Neuronal stem cell (in vitro differentiated cells): ENCODE data around the gene CASK.

ENCODE experiments used
- DNase-seq: peaks from one replicate; pipeline ENCODE4 v3.0.0-alpha.2; 2013; ENCODE audit warnings: low spot score
- H2AFZ ChIP-seq: one replicate; pipeline ENCODE4 v1.6.1; 2013; ENCODE audit warnings: mild to moderate bottlenecking, low read length, inconsistent platforms
- H2AK5ac ChIP-seq: 2 replicates; pipeline ENCODE4 v1.6.1; 2013; ENCODE audit warnings: low read depth, mild to moderate bottlenecking, inconsistent platforms, low read length, moderate library complexity, mixed read lengths
- H2BK120ac ChIP-seq: 2 replicates; pipeline ENCODE4 v1.6.1; 2013; ENCODE audit warnings: low read depth, mild to moderate bottlenecking, inconsistent platforms, low read length, moderate library complexity, mixed read lengths
- H2BK12ac ChIP-seq: one replicate; pipeline ENCODE4 v1.6.1; 2013; ENCODE audit warnings: low read length, inconsistent platforms
- H2BK15ac ChIP-seq: 2 replicates; pipeline ENCODE4 v1.6.1; 2013; ENCODE audit warnings: mild to moderate bottlenecking, low read length, inconsistent platforms, mixed read lengths
- H2BK5ac ChIP-seq: one replicate; pipeline ENCODE4 v1.6.1; 2013; ENCODE audit warnings: inconsistent platforms, mild to moderate bottlenecking, low read length, moderate library complexity
- H3K14ac ChIP-seq: one replicate; pipeline ENCODE4 v1.6.1; 2013; ENCODE audit warnings: low read length, inconsistent platforms
- H3K18ac ChIP-seq: 2 replicates; pipeline ENCODE4 v1.6.1; 2013; ENCODE audit warnings: low read length, inconsistent platforms
- H3K23ac ChIP-seq: 2 replicates; pipeline ENCODE4 v1.6.1; 2013; ENCODE audit warnings: low read depth, mild to moderate bottlenecking, mixed read lengths, low read length, inconsistent platforms; ENCODE audit not compliant: poor library complexity
- H3K27ac ChIP-seq: replicated peaks from 3 replicates; pipeline ENCODE4 v1.5.1; 2013; ENCODE audit warnings: low read length, inconsistent platforms
- H3K27me3 ChIP-seq, 3 experiments: 2 replicates each; pipeline ENCODE4 v1.6.1; 2013; ENCODE audit warnings: low read length in 3 of 3, mild to moderate bottlenecking in 2 of 3, inconsistent platforms in 1 of 3, low read depth in 1 of 3, mixed read lengths in 1 of 3, moderate library complexity in 1 of 3; ENCODE audit not compliant: control insufficient read depth in 3 of 3, insufficient read depth in 3 of 3
- H3K36me3 ChIP-seq, 2 donors: replicated peaks in 1 of 2; 2 replicates each; pipeline ENCODE4 v1.6.1; 2013; ENCODE audit warnings: low read length in 2 of 2; ENCODE audit not compliant: control insufficient read depth in 2 of 2, insufficient read depth in 2 of 2
- H3K4ac ChIP-seq: 2 replicates; pipeline ENCODE4 v1.6.1; 2013; ENCODE audit warnings: inconsistent platforms, mild to moderate bottlenecking, low read length, moderate library complexity
- H3K4me1 ChIP-seq, 2 donors: 1 replicate in 1 of 2; 2 replicates in 1 of 2; pipeline ENCODE4 v1.6.1; 2013; ENCODE audit warnings: low read length in 2 of 2, low read depth in 1 of 2; ENCODE audit not compliant: control insufficient read depth in 2 of 2, insufficient read depth in 1 of 2
- H3K4me2 ChIP-seq: one replicate; pipeline ENCODE4 v1.6.1; 2013; ENCODE audit warnings: mild to moderate bottlenecking, low read length, inconsistent platforms; ENCODE audit not compliant: insufficient read depth, poor library complexity, severe bottlenecking
- H3K4me3 ChIP-seq, 2 donors: 2 replicates each; pipeline ENCODE4 v1.5.1; 2013; ENCODE audit warnings: low read length in 2 of 2, mild to moderate bottlenecking in 2 of 2, inconsistent platforms in 1 of 2, moderate library complexity in 1 of 2
- H3K79me1 ChIP-seq: one replicate; pipeline ENCODE4 v1.6.1; 2013; ENCODE audit warnings: low read depth, mild to moderate bottlenecking, inconsistent platforms, low read length, moderate library complexity
- H3K9ac ChIP-seq: one replicate; pipeline ENCODE4 v1.6.1; 2013; ENCODE audit warnings: mild to moderate bottlenecking, low read depth, low read length, inconsistent platforms; ENCODE audit not compliant: poor library complexity
- H3K9me3 ChIP-seq, 2 donors: replicated peaks in 1 of 2; 2 replicates each; pipeline versions ENCODE3 to v1.6.1; 2013; ENCODE audit warnings: low read length in 2 of 2, mild to moderate bottlenecking in 2 of 2, inconsistent platforms in 1 of 2, low read depth in 1 of 2, mixed read lengths in 1 of 2, moderate library complexity in 1 of 2; ENCODE audit not compliant: control insufficient read depth in 2 of 2, insufficient read depth in 1 of 2
- H4K8ac ChIP-seq: one replicate; pipeline ENCODE4 v1.6.1; 2013; ENCODE audit warnings: low read depth, mild to moderate bottlenecking, inconsistent platforms, low read length, moderate library complexity
- H4K91ac ChIP-seq: one replicate; pipeline ENCODE4 v1.6.1; 2013; ENCODE audit warnings: low read length, low read depth, mild to moderate bottlenecking, inconsistent platforms; ENCODE audit not compliant: poor library complexity
- WGBS, 2 donors: extraction: QIAGEN DNeasy Blood & Tissue Kit; methylation state at CpG; one replicate each; pipeline ENCODE4 v1.1.7; 2013; ENCODE audit warnings: missing lambda C conversion rate in 2 of 2, mixed read lengths in 1 of 2; ENCODE audit not compliant: insufficient read length in 2 of 2, insufficient replicate concordance in 1 of 2; ENCODE audit errors: extremely low coverage in 2 of 2; 5-methylcytosine and 5-hydroxymethylcytosine counted together

Gene CASK

GRCh38 chrX:41779941-41780340 lies 143.4 kb downstream of the CASK start:
- Histone ChIP-seq H3K36me3 (peaks cover 0 to 5% of the 10 kb centered on the region in 2 donors), H3K4ac (no peak overlapping the region), H3K18ac (no peak overlapping the region), H4K8ac (no peak overlapping the region), H3K23ac (no peak overlapping the region), H3K4me3 (no peak overlapping the region), H3K9me3 (no peaks in the 10 kb centered on the region), H3K4me2 (no peak overlapping the region), H4K91ac (no peak overlapping the region), H3K4me1 (peaks cover 0 to 2% of the 10 kb centered on the region in 2 donors), H2BK120ac (no peak overlapping the region), H2AFZ (no peak overlapping the region), H2AK5ac (no peak overlapping the region), H3K14ac (no peak overlapping the region), H2BK15ac (no peak overlapping the region), H2BK5ac (no peak overlapping the region), H2BK12ac (no peak overlapping the region), H3K27ac (no peak overlapping the region), H3K9ac (no peak overlapping the region), H3K79me1 (no peaks in the 10 kb centered on the region), H3K27me3 (no peaks in the 10 kb centered on the region)
- no peak for DNase-seq
- no CpG with 5 or more reads among the region's 3 CpGs for WGBS, 2 donors

- no peak overlapping the region for H2BK15ac ChIP-seq
- no peak overlapping the region for H3K14ac ChIP-seq
- no peaks in the 10 kb centered on the region for H3K9me3 ChIP-seq
- no peak overlapping the region for H2BK120ac ChIP-seq
- no peak overlapping the region for H4K8ac ChIP-seq
- H3K27me3 ChIP-seq: no peaks in the 10 kb centered on the region
- no peak overlapping the region for H3K23ac ChIP-seq
- no peak overlapping the region for H2AFZ ChIP-seq
- WGBS, 2 donors: no CpG with 5 or more reads among the region's 1 CpG
- no peak overlapping the region for H3K4me3 ChIP-seq
- no peaks in the 10 kb centered on the region for H3K79me1 ChIP-seq
- H2AK5ac ChIP-seq: no peak overlapping the region
- no peak overlapping the region for H2BK5ac ChIP-seq
- H4K91ac ChIP-seq: no peak overlapping the region
- H3K36me3 ChIP-seq: peaks cover 0 to 5% of the 10 kb centered on the region in 2 donors
- H3K9ac ChIP-seq: no peak overlapping the region
- no peak overlapping the region for H3K18ac ChIP-seq
- H3K4me1 ChIP-seq: peaks cover 0 to 2% of the 10 kb centered on the region in 2 donors
- no peak overlapping the region for H3K4ac ChIP-seq
- no peak overlapping the region for H3K27ac ChIP-seq
- no peak overlapping the region for H3K4me2 ChIP-seq
- no peak for DNase-seq
- no peak overlapping the region for H2BK12ac ChIP-seq
Measured at GRCh38 chrX:41779030-41779564, 144.3 kb downstream of the CASK start.

GRCh38 chrX:41761702-41762101 lies 161.7 kb downstream of the CASK start:
- Histone ChIP-seq H3K27me3 (no peaks in the 10 kb centered on the region), H3K4me3 (no peak overlapping the region), H3K4ac (no peak overlapping the region), H2BK120ac (no peak overlapping the region), H2AK5ac (no peak overlapping the region), H3K36me3 (no peaks in the 10 kb centered on the region), H3K79me1 (no peaks in the 10 kb centered on the region), H3K9ac (no peak overlapping the region), H4K91ac (no peak overlapping the region), H3K4me1 (no peaks in the 10 kb centered on the region), H3K9me3 (no peaks in the 10 kb centered on the region), H2BK5ac (no peak overlapping the region), H2BK15ac (no peak overlapping the region), H3K23ac (no peak overlapping the region), H2AFZ (no peak overlapping the region), H3K14ac (no peak overlapping the region), H4K8ac (no peak overlapping the region), H3K18ac (no peak overlapping the region), H2BK12ac (no peak overlapping the region), H3K4me2 (no peak overlapping the region), H3K27ac (no peak overlapping the region)
- no peak for DNase-seq

- Histone ChIP-seq H3K4me1 (no peaks in the 10 kb centered on the region), H3K79me1 (no peaks in the 10 kb centered on the region), H3K27me3 (no peaks in the 10 kb centered on the region)
Measured at GRCh38 chrX:41761169-41761568, 162.2 kb downstream of the CASK start.

More at GRCh38 chrX:41761169-41761568, 162.2 kb downstream of the CASK start:
- Histone ChIP-seq H3K4ac (no peak overlapping the region), H2AFZ (no peak overlapping the region), H2BK5ac (no peak overlapping the region), H3K9ac (no peak overlapping the region), H2BK15ac (no peak overlapping the region), H3K4me3 (no peak overlapping the region), H3K4me2 (no peak overlapping the region), H2AK5ac (no peak overlapping the region), H3K18ac (no peak overlapping the region), H2BK12ac (no peak overlapping the region), H3K14ac (no peak overlapping the region), H4K91ac (no peak overlapping the region), H3K36me3 (no peaks in the 10 kb centered on the region), H3K23ac (no peak overlapping the region), H3K9me3 (no peaks in the 10 kb centered on the region), H2BK120ac (no peak overlapping the region), H4K8ac (no peak overlapping the region), H3K27ac (no peak overlapping the region)
- no peak for DNase-seq
- no CpG with 5 or more reads among the region's 3 CpGs for WGBS, 2 donors
